Prostate gland (tissue), 2 donors: ENCODE results near the gene ZBTB7C. TPM values are rescaled to one million over a fixed set of nuclear protein-coding genes. Genes with fewer than 3 reads are reported as not detected.

Experiments used
- DNase-seq: peaks from one replicate; pipeline ENCODE4 v3.0.0-alpha.2; 2019; ENCODE audit warnings: low spot score
- H3K27ac ChIP-seq, 2 donors: fragments of 200-600 bp; sonication (generic); 2 replicates each; pipeline ENCODE4 v1.5.1; 2017 to 2019
- H3K27me3 ChIP-seq: fragments of 200-600 bp; sonication (generic); replicated peaks from 2 replicates; pipeline ENCODE4 v1.5.1; 2019; ENCODE audit not compliant: insufficient read depth
- H3K36me3 ChIP-seq, 2 donors: fragments of 200-600 bp; sonication (generic); 1 replicate in 1 of 2; 2 replicates in 1 of 2; pipeline versions ENCODE4 v1.5.1 to v1.8.1; 2017 to 2019
- H3K4me1 ChIP-seq: fragments of 200-600 bp; sonication (generic); replicated peaks from 2 replicates; pipeline ENCODE4 v1.5.1; 2019
- H3K4me3 ChIP-seq, 2 donors: fragments of 200-600 bp; sonication (generic); 2 replicates each; pipeline ENCODE4 v1.5.1; 2017 to 2019
- H3K9me3 ChIP-seq: fragments of 200-600 bp; sonication (generic); 2 replicates; pipeline ENCODE4 v1.5.1; 2017
- POLR2A ChIP-seq: fragments of 450-650 bp; IDR thresholded peaks from one replicate; pipeline ENCODE4 v1.6.1; 2016; ENCODE audit warnings: antibody characterized with exemption, mild to moderate bottlenecking
- POLR2AphosphoS5 ChIP-seq: sonication (generic); formaldehyde crosslinking; IDR thresholded peaks from one replicate; pipeline ENCODE4 v1.6.1; 2017; ENCODE audit warnings: antibody characterized with exemption
- WGBS: methylation state at CpG from one replicate; pipeline ENCODE4 v1.1.5; 2018; 5-methylcytosine and 5-hydroxymethylcytosine counted together
- intact Hi-C: fragments of 100-400 bp; cut with DNase I; formaldehyde crosslinking; loops from one replicate; pipeline ENCODE4 v1.14.2; 2022
- total RNA-seq, 2 donors: library from RNA; depleted of rRNA; stranded (reverse); fragments of >200 nt; gene quantifications; one replicate each; pipeline ENCODE4 v1.1.0, GENCODE V29; 2016
- TF ChIP-seq, protein P1 (sequence below), 4 experiments: fragments of 200-600 bp in 2 of 4; fragments of 450-650 bp in 2 of 4; sonication (generic) in 2 of 4; IDR thresholded peaks; 1 replicate in 3 of 4; 2 replicates in 1 of 4; pipeline ENCODE4 v1.5.1; 2016 to 2019; ENCODE audit warnings: antibody characterized with exemption in 4 of 4, mild to moderate bottlenecking in 2 of 4, moderate library complexity in 2 of 4

ZBTB7C gene
- total RNA-seq, 2 donors from 2014 or later = 14.7 to 48.9 TPM

DNA sequence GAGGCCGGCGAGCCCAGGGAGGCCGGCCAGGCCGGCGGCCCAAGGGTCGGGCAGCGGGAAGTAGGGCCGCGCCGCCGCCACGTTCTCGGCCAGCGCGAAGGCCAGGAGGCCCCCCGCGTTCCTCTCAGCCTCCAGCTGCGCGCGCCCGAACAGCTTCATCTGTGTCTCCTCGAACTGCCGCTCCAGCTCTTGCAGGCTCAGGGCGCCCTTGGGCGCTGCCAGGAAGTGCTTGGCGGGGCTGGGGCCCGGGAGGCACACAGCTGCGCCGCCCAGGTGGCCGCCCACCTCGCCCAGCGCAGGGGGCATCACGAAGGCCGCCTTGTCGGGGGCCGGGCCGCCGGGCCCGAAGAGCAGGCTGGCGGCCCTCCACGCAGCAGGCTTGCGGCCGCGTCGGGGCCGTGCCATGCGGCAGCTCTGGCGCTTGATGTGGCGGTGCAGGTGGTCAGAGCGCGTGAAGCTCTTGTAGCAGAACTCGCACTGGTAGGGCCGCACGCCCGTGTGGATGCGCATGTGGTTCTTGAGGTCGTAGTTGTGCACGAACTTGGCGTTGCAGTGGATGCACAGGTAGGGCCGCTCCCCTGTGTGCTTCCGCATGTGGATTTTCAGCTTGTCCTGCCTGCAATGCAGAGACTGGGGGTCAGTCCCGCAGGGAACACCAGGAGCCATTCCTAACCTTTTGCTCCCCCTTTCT is 379.7 kb downstream of the ZBTB7C start:
- TF ChIP-seq, protein P1, sequence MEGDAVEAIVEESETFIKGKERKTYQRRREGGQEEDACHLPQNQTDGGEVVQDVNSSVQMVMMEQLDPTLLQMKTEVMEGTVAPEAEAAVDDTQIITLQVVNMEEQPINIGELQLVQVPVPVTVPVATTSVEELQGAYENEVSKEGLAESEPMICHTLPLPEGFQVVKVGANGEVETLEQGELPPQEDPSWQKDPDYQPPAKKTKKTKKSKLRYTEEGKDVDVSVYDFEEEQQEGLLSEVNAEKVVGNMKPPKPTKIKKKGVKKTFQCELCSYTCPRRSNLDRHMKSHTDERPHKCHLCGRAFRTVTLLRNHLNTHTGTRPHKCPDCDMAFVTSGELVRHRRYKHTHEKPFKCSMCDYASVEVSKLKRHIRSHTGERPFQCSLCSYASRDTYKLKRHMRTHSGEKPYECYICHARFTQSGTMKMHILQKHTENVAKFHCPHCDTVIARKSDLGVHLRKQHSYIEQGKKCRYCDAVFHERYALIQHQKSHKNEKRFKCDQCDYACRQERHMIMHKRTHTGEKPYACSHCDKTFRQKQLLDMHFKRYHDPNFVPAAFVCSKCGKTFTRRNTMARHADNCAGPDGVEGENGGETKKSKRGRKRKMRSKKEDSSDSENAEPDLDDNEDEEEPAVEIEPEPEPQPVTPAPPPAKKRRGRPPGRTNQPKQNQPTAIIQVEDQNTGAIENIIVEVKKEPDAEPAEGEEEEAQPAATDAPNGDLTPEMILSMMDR (IDR thresholded peaks at IDR 0.05) = no peak
- TF ChIP-seq POLR2AphosphoS5 (no peak), POLR2A (no peak)
- Histone ChIP-seq H3K4me1 (no peaks in the 10 kb centered on the region), H3K27ac (no peak overlapping the region), H3K4me3 (no peak overlapping the region), H3K9me3 (no peaks in the 10 kb centered on the region), H3K36me3 (no peaks in the 10 kb centered on the region), H3K27me3 (no peaks in the 10 kb centered on the region)
- DNase-seq = no peak
- intact Hi-C loops = no loop called here
- 96% methylated on average over 49 of the region's 62 CpGs for WGBS

GRCh38 chr18:48028696-48029095 is 380.5 kb downstream of the ZBTB7C start:
- no peaks in the 10 kb centered on the region for H3K36me3 ChIP-seq
- no peaks in the 10 kb centered on the region for H3K4me1 ChIP-seq
- no peak overlapping the region for H3K4me3 ChIP-seq
- WGBS = 85% methylated on average over 4 of the region's 4 CpGs
- H3K27ac ChIP-seq = no peak overlapping the region
- H3K27me3 ChIP-seq = no peaks in the 10 kb centered on the region
- H3K9me3 ChIP-seq = no peaks in the 10 kb centered on the region
- no peak for DNase-seq
- TF ChIP-seq, protein P1 (IDR thresholded peaks at IDR 0.05) = no peak
- intact Hi-C loops = no loop called here

DNA sequence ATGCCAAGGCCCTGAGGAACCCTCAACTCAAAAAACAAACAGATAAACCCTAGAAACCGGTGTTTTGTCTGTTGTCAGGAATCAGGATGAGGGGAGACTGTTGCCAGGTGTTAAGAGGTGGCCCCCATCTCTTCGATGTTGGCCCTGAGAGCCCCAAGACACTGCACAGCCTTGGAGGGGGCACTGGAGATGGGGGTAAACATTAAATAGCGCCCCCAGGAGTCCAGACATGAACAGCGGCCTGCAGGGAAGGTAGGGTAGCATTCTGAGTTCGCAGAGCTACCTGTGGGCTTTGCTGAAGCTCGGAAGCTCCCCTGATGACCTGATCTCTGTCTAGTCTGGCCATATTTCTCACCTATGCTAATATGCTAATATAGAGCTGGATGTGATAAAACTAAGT is 381.1 kb downstream of the ZBTB7C start:
- no peaks in the 10 kb centered on the region for H3K27me3 ChIP-seq
- no peaks in the 10 kb centered on the region for H3K36me3 ChIP-seq
- intact Hi-C loops = no loop called here
- H3K27ac ChIP-seq = no peak overlapping the region
- 80% methylated on average over 6 of the region's 6 CpGs for WGBS
- H3K4me1 ChIP-seq = no peaks in the 10 kb centered on the region
- no peak overlapping the region for H3K4me3 ChIP-seq
- no peak for DNase-seq
- TF ChIP-seq, protein P1 (IDR thresholded peaks at IDR 0.05) = no peak
- no peak for TF ChIP-seq POLR2A
- TF ChIP-seq POLR2AphosphoS5 = no peak
- H3K9me3 ChIP-seq = no peaks in the 10 kb centered on the region

DNA sequence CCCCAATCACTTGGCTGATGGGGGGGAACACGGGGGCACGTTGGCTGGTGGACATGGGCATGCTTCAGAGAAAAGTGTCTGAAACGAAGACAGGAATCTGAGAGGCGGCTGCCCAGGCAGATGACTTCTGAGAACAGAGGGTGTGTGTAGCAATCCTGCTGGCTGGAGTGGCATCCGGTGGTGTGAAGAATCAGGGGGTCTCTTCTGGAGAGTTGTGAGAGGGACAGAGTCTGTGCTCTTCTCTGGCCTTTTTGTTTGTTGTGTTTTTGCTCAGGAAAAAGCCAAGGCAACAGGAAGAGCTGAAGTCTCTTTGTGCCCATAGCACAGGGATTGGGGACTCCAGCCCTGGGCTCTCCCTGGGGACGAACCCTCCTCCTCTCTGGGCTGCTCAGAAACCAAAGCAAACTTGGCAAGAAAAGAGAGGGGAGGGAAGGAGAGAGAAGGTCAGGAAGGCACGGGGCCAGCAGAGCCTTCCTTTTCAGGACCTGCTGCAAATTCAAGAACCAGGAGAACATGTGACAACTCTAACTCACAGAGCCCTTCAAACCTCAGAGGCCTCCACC is 381.7 kb downstream of the ZBTB7C start:
- Histone ChIP-seq H3K4me3 (no peak overlapping the region), H3K27me3 (no peaks in the 10 kb centered on the region), H3K4me1 (no peaks in the 10 kb centered on the region), H3K27ac (no peak overlapping the region), H3K9me3 (no peaks in the 10 kb centered on the region), H3K36me3 (no peaks in the 10 kb centered on the region)
- intact Hi-C loops = no loop called here
- 27% methylated on average over 7 of the region's 7 CpGs for WGBS
- TF ChIP-seq, protein P1 (IDR thresholded peaks at IDR 0.05) = no peak
- no peak for TF ChIP-seq POLR2AphosphoS5
- no peak for TF ChIP-seq POLR2A
- no peak for DNase-seq

DNA sequence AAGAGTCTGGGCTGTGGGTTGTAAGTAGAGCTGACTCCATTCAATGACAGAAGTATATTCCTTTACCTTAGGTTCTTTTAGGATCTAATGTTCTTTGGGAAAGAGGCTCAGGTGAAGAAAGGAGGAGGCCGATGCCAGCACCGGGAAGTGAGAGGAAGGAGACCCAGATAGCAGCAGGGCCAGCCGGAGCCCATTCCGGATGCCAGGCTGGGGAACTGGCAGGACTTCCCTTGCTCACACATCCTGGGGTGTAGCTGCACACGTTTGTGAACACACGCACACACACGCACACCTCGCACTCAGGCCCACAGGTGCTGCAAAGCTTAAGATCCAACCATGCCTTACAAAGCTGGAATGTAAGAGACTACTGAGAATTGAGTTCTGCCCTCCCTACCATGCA is 383.0 kb downstream of the ZBTB7C start:
- Histone ChIP-seq H3K27me3 (peaks cover 6% of the 10 kb centered on the region), H3K36me3 (no peaks in the 10 kb centered on the region), H3K4me1 (no peaks in the 10 kb centered on the region), H3K4me3 (no peak overlapping the region), H3K9me3 (no peaks in the 10 kb centered on the region), H3K27ac (no peak overlapping the region)
- TF ChIP-seq POLR2A = no peak
- TF ChIP-seq POLR2AphosphoS5 = no peak
- TF ChIP-seq, protein P1 (IDR thresholded peaks at IDR 0.05) = no peak
- 96% methylated on average over 8 of the region's 8 CpGs for WGBS
- intact Hi-C loops = no loop called here
- no peak for DNase-seq
